Gastroesophageal sphincter (tissue), 3 donors: ENCODE measurements around the gene NDUFB4.

Source experiments
- EP300 ChIP-seq: sonication (generic); formaldehyde crosslinking; IDR thresholded peaks from one replicate; pipeline ENCODE4 v1.6.1; 2017; ENCODE audit warnings: antibody characterized with exemption, mild to moderate bottlenecking
- POLR2A ChIP-seq, 2 donors: fragments of 450-650 bp; IDR thresholded peaks; one replicate each; pipeline ENCODE4 v1.6.1; 2017; ENCODE audit warnings: antibody characterized with exemption in 2 of 2, mild to moderate bottlenecking in 2 of 2, moderate library complexity in 1 of 2
- TF ChIP-seq, protein P1 (sequence below), 4 experiments: fragments of 200-600 bp in 2 of 4; fragments of 450-650 bp in 2 of 4; sonication (generic) in 1 of 4; IDR thresholded peaks; one replicate each; pipeline ENCODE4 v1.5.1; 2017 to 2019; ENCODE audit warnings: antibody characterized with exemption in 4 of 4, mild to moderate bottlenecking in 2 of 4, moderate library complexity in 2 of 4

DNA sequence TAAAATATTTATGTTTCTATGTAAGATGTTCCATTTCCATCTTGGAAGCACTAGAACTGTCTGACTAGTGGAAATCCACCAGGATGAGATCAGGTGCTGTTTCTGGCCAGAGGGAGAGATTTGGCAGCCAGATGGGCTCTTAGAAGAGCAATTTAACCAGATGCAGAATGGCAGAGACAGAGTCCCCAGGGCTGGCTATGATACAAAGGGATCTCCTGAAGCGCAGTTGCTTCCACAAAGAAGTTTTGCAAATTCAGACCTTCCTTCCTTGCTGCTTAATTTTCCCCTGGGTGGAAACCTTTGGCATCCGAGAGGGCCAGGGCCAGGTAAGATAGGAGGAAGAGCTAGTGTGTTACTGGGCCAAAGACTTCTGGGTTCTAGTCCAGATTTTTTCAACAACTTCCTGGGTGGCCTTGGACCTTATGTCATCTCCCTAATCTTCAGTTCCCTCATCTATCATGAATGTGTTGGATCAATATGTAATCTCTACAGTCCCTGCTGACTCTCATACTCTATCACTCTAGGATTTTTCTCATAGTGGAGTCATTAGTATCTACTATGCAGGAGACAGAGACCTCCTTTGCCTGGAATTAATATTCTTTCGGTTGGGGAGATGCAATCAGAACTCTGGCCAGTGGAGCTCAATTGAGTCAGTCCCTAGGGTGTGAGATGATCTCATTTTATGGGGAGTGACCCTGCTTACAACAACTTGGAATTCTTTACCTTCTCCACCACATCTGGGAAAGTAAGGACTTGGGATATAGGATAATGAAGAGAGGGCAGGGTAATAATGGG, 41.1 kb upstream of the NDUFB4 start:
- TF ChIP-seq, protein P1, sequence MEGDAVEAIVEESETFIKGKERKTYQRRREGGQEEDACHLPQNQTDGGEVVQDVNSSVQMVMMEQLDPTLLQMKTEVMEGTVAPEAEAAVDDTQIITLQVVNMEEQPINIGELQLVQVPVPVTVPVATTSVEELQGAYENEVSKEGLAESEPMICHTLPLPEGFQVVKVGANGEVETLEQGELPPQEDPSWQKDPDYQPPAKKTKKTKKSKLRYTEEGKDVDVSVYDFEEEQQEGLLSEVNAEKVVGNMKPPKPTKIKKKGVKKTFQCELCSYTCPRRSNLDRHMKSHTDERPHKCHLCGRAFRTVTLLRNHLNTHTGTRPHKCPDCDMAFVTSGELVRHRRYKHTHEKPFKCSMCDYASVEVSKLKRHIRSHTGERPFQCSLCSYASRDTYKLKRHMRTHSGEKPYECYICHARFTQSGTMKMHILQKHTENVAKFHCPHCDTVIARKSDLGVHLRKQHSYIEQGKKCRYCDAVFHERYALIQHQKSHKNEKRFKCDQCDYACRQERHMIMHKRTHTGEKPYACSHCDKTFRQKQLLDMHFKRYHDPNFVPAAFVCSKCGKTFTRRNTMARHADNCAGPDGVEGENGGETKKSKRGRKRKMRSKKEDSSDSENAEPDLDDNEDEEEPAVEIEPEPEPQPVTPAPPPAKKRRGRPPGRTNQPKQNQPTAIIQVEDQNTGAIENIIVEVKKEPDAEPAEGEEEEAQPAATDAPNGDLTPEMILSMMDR (IDR thresholded peaks at IDR 0.05) = no peak
- TF ChIP-seq POLR2A (IDR thresholded peaks at IDR 0.05) (no peak), EP300 (no peak)
